IMR-90 (cell line): Measurements from ENCODE around the gene KCNMB2.

Source experiments
- CEBPB ChIP-seq: IDR thresholded peaks from 2 replicates; pipeline ENCODE4 v1.6.1; 2012; ENCODE audit warnings: low read depth, low read length, improper control_type of control experiment
- CTCF ChIP-seq: conservative IDR thresholded peaks from 2 replicates; pipeline ENCODE4 v1.5.1; 2012; ENCODE audit warnings: mild to moderate bottlenecking, low read depth, low read length, improper control_type of control experiment
- MAFK ChIP-seq: IDR thresholded peaks from 2 replicates; pipeline ENCODE4 v1.6.1; 2012; ENCODE audit warnings: low read depth, low read length, improper control_type of control experiment
- RCOR1 ChIP-seq: IDR thresholded peaks from 2 replicates; pipeline ENCODE4 v1.6.1; 2012; ENCODE audit warnings: mild to moderate bottlenecking, low read length, improper control_type of control experiment; ENCODE audit not compliant: insufficient replicate concordance
- USF2 ChIP-seq: fragments of 150-350 bp; IDR thresholded peaks from 2 replicates; pipeline ENCODE4 v1.6.1; 2017; ENCODE audit warnings: mild to moderate bottlenecking, antibody characterized with exemption, low read length, low read depth

- TF ChIP-seq CTCF: no peak
- no peak for TF ChIP-seq CEBPB
- no peak for TF ChIP-seq USF2
- TF ChIP-seq RCOR1: no peak
- no peak for TF ChIP-seq MAFK
These were observed 57.5 kb downstream of the KCNMB2 start for GRCh38 chr3:178593786-178594185.
